Occipital lobe (tissue), 2 donors: Measurements from ENCODE around the gene SLC4A11. TPM values are rescaled to one million over a fixed set of nuclear protein-coding genes. Genes with fewer than 3 reads are reported as not detected.

Source experiments
- DNase-seq: peaks from one replicate; lab custom pipeline; 2025; lab: John Stamatoyannopoulos, UW
- total RNA-seq: library from RNA; depleted of rRNA; stranded (reverse); fragments of >200 nt; gene quantifications from one replicate; pipeline ENCODE4 v1.2.3, GENCODE V29; 2014

Gene SLC4A11
- total RNA-seq, 1 donor from 2014 or later: not detected

DNA sequence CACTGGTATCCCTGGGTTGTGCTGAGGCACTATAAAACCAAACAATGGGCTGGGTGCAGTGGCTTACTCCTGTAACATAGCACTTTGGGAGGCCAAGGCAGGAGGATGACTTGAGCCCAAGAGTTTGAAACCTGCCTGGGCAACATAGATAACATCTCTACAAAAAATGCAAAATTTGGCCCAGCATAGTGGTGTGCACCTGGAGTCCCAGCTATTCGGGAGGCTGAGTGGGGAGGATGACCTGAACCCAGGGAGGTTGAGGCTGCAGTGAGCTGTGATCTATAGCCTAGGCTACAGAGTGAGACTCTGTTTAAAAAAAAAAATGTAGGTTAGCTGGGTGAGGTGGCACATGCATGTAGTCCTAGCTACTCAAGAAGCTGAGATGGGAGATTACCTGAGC lies 7.7 kb upstream of the SLC4A11 start:
- DNase-seq: no peak

DNA sequence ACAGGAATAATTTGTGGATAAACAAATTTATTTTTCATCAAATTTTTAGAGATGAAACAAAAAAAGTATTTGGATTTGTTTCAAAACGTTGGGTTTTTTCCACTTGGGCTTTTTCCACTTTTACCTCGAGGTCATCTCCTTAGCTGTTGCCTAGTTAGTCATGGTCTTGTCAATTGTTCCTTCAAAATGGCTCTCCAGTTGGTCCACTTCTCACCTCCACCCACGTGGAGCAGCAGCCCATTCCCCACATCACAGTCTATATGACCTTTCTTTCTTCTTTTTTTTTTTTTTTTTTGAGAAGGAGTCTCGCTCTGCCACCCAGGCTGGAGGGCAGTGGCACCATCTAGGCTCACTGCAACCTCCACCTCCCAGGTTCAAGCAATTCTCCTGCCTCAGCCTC lies 6.7 kb upstream of the SLC4A11 start:
- DNase-seq: no peak

DNA sequence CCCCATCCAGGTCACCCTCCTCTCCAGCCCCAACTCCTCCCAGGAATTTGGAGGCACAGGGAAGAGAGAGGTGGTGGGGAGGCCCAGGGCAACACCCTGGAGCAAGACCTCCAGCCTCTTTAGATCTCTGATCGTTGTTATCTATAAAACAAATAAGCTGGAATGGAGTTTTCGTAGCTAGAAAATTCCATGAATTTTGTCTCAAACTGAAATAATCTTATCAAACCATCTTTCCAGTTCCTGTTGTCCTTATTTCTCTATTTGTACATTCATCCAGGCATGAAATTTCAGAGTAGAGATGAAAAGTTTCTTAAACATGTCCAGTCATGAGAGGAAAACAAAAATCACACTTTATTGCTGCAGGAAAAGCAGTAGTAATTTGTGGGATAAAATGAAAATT lies 6.2 kb upstream of the SLC4A11 start:
- no peak for DNase-seq

DNA sequence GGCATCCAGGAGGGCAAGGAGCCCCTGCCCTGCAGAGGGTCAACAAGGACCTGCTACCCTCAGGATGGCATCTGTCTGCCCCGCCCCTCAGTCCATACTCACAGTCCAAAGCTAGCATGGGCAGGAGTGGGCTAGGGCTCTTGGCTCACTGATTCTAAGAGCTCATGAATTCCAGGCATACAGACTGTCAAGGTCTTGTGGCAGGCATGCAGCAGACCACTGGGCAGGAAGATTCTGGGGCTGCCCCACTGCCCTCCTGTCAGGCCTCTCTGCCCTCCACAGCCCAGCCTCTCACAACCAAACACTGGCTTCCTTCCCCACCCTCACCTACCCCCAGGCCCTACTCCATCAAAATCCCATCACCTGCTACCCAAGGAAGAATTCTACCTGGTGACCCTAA lies 5.6 kb upstream of the SLC4A11 start:
- DNase-seq: no peak

- DNase-seq: no peak
These were observed 4.8 kb upstream of the SLC4A11 start for GRCh38 chr20:3243718-3244358.

DNA sequence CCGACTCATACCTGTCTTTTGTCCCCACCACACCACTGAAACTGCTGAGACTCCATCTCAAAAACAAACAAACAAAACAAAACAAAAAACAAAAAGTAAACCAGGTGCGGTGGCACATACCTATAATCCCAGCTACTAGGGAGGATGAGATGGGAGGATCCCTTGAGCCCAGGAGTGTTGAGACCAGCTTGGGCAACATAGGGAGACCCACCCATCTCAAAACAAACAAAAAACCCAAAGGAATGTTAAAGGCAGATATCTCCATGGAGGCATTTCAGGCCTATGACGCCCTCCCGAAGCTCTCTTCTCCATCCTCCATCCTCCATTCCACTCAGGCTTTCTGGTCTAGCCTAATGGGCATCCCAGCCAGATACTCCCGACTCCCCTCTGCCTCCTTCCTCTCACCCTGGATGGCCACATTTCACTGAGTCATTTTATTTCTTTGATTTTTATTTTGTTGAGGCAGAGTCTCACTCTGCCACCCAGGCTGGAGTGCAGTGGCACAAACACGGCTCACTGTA lies 3.2 kb upstream of the SLC4A11 start:
- no peak for DNase-seq

- no peak for DNase-seq
These were observed 1.9 kb upstream of the SLC4A11 start for GRCh38 chr20:3240776-3241363.

GRCh38 chr20:3239867-3240775 lies 1.1 kb upstream of the SLC4A11 start:
- DNase-seq: no peak

GRCh38 chr20:3238616-3239025 lies 369 bp downstream of the SLC4A11 start:
- no peak for DNase-seq

GRCh38 chr20:3237958-3238615 lies 903 bp downstream of the SLC4A11 start:
- DNase-seq: no peak

DNA sequence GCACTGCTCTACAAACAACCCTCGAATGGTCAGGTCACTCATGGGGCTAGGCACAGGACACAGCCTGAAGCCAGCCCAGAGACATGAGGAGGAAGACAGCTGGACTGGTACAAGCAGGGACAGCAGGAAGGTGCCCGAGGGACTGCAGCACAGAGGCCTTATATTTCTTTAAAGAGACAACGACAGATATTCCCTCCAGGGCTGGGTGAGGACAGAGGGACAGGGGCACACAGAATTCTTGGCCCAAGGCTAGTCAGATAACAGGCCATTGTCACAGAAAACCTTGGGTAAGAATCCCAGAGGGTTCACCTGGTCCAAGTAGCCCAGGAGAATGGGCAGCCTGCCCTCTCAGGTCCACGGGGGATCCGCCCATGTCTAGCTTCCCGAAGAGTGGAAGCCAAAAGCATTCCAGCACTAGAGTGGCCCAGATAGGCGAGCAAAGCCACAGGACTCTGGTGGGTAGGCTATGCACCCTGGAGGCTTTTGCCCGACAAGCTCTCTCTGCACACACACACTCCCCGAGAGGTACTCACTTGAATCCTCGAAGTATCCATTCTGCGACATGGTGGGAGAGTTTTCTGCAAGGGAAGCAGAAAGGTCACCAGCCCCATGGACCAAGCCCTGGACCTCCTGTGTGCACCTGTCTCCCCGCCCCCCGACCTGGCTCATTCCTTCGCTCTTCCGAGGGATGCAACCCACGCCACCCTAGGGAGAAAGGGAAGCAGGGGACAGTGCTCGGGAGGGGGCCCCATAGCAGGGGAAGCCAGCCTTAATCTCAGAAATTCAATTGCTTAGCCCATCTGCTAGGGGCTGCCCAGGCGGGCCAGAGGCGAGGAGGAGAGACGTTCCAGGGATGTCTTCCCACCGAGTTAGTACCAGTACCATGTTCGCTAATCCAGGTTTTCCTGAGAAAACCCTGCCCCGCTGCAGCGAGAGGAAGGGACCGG lies 1.7 kb downstream of the SLC4A11 start:
- no peak for DNase-seq

GRCh38 chr20:3235666-3236324 lies 3.2 kb downstream of the SLC4A11 start:
- no peak for DNase-seq

GRCh38 chr20:3233991-3234498 lies 4.9 kb downstream of the SLC4A11 start:
- DNase-seq: no peak

DNA sequence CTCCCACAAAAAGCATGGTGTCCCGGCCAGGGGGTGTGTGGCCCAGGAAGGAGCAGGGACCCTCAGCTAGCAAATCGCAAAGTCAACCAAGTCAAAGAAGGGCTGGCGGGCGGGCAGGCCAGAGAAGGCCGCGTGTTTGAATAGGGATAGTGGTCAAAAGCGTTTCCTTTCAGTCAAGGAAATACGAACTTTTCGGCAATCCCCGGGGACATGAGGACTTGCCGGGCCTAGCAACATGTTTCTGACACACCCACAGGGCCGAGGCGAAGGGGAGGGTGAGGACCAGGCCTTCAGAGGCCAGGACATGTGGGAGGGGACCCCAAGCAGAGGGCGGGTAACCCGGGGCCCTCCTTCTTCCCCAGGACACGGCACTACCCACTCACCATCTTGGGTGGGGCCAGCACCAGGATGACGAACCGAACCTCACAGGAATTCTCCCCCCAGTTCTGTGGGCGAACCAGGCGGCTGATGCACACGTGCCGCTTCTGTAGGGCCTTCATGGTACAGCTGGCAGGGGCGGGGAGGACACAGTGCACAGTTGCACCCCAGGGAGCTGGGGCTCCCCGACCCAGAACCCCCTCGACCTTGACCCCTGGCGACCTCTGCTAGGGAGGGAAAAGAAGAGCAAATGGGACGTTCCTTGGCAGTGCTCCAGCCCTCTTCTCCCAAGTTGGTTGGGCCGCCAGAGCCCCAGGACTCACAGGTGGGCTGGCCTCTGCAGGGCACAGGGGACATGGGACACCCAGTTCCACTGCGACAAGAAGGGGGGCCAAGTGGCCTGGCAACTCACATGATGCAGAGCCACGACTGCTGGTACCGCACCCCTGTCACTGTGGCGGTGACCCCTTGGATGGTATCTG lies 5.6 kb downstream of the SLC4A11 start:
- DNase-seq: no peak

GRCh38 chr20:3231889-3232588 lies 7.0 kb downstream of the SLC4A11 start:
- DNase-seq: no peak

GRCh38 chr20:3231116-3231515 lies 7.9 kb downstream of the SLC4A11 start:
- DNase-seq: no peak

- DNase-seq: no peak
These were observed 9.2 kb downstream of the SLC4A11 start for GRCh38 chr20:3229798-3230197.

DNA sequence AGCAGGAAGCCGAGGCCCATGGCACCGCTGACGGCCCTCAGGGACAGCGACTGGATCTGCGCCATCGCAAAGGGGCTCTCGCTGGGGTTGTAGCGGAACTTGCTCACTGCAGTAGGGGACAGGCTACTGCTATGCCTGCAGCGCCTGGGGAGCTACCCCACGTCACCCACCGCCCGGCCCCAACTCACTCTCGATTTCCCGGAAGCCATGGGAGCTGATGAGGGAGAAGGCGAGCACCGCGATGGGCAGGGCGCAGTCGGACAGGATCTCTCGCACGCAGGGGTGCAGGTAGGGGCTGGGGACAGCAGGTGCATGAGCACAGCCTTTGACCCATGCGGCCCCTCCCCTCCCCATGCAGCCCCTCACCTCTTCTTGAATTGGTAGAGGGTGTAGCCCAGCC lies 9.8 kb downstream of the SLC4A11 start:
- DNase-seq: no peak

DNA sequence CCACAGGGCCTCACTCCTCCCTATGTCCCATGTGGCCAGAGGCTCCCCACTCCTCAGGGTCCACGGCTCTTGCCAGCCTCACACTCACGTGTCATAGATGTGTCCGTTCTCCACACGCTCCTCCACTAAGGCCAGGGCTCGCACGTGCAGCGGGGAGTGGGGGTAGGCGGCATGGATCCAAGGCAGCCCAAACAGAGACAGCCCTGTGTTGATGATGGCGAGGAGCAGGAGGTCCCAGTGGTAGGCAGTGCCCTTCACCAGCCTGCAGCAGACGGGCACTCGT lies 10.3 kb downstream of the SLC4A11 start:
- DNase-seq: no peak
